Lung (tissue), 12 donors: ENCODE results near the gene SLC11A2. TPM values are rescaled to one million over a fixed set of nuclear protein-coding genes. Genes with fewer than 3 reads are reported as not detected.

ENCODE experiments used
- ATAC-seq: fragments of 200-7000 bp; cut with Tn5 transposase; one replicate; pipeline ENCODE4 v1.9.1; 2020; ENCODE audit warnings: moderate number of reproducible peaks; ENCODE audit not compliant: insufficient read depth, low FRiP score
- DNase-seq, 3 donors: peaks; one replicate each; pipeline ENCODE4 v3.0.0-alpha.2; 2013 to 2017
- H3K27ac ChIP-seq, 2 donors: one replicate each; pipeline ENCODE4 v1.5.1; 2013; ENCODE audit warnings: mild to moderate bottlenecking in 2 of 2, moderate library complexity in 2 of 2, control low read depth in 1 of 2, inconsistent platforms in 1 of 2, low read depth in 1 of 2, low read length in 1 of 2
- H3K27me3 ChIP-seq, 3 donors: one replicate each; pipeline ENCODE4 v1.5.1; 2013; ENCODE audit warnings: low read length in 2 of 3; ENCODE audit not compliant: control insufficient read depth in 3 of 3, insufficient read depth in 3 of 3
- H3K36me3 ChIP-seq, 4 donors: one replicate each; pipeline ENCODE4 v1.5.1; 2013; ENCODE audit warnings: low read length in 4 of 4, mild to moderate bottlenecking in 1 of 4, moderate library complexity in 1 of 4; ENCODE audit not compliant: control insufficient read depth in 4 of 4, insufficient read depth in 4 of 4
- H3K4me1 ChIP-seq, 5 donors: one replicate each; pipeline ENCODE4 v1.5.1; 2013; ENCODE audit warnings: low read length in 5 of 5, mild to moderate bottlenecking in 2 of 5, moderate library complexity in 1 of 5; ENCODE audit not compliant: control insufficient read depth in 5 of 5, insufficient read depth in 5 of 5
- H3K4me3 ChIP-seq: one replicate; pipeline ENCODE4 v1.5.1; 2013; ENCODE audit warnings: mild to moderate bottlenecking, control low read depth, moderate library complexity
- H3K9ac ChIP-seq, 2 donors: one replicate each; pipeline ENCODE4 v1.5.1; 2013; ENCODE audit warnings: low read length in 2 of 2, control low read depth in 1 of 2; ENCODE audit not compliant: insufficient read depth in 1 of 2
- H3K9me3 ChIP-seq, 4 donors: one replicate each; pipeline ENCODE4 v1.5.1; 2013; ENCODE audit warnings: low read length in 3 of 4, mild to moderate bottlenecking in 1 of 4, moderate library complexity in 1 of 4; ENCODE audit not compliant: control insufficient read depth in 4 of 4, insufficient read depth in 3 of 4
- WGBS, 2 donors: extraction: QIAGEN DNeasy Blood & Tissue Kit; methylation state at CpG; one replicate each; pipeline ENCODE4 v1.1.7; 2013; 5-methylcytosine and 5-hydroxymethylcytosine counted together
- polyA plus RNA-seq, 2 donors: library from polyadenylated mRNA; stranded (reverse); fragments of 200-250 nt; gene quantifications; one replicate each; pipeline ENCODE4 v1.2.1, GENCODE V29; 2013
- total RNA-seq, 2 donors: library from RNA; depleted of rRNA in 1 of 2; stranded (reverse); fragments of >200 nt in 1 of 2; gene quantifications; one replicate each; pipeline ENCODE4 v1.2.1, GENCODE V29; 2014 to 2021
- TF ChIP-seq, protein P1 (sequence below): IDR thresholded peaks from 2 replicates; pipeline ENCODE4 v1.5.1; 2012; ENCODE audit warnings: mild to moderate bottlenecking; ENCODE audit errors: control extremely low read depth, extremely low read depth
- donor health status: control.
- donor health status: control.
- donor health status: Bipolar disorder and iron deficiency.
- donor health status: healthy.
- donor health status: DM: yes; HTN: yes; CAD: no.

Gene SLC11A2
- total and polyA plus RNA-seq, 4 donors = 29.2 to 129 (median 90.6) TPM

GRCh38 chr12:51009056-51009440 is 17.1 kb downstream of the SLC11A2 start:
- no peaks in the 10 kb centered on the region for H3K9me3 ChIP-seq
- ATAC-seq = no peak
- no peaks in the 10 kb centered on the region for H3K27me3 ChIP-seq
- 29 to 48% methylated on average over 8 of the region's 8 CpGs for WGBS, 2 donors
- H3K4me3 ChIP-seq = no peak overlapping the region
- peak in 1 of 3 donors; percentile 28 for DNase-seq
- H3K27ac ChIP-seq = peak overlapping the region in 1 of 2 donors; percentile 53
- no peak overlapping the region for H3K9ac ChIP-seq
- peaks cover 0 to 19% (median 3%) of the 10 kb centered on the region in 5 donors for H3K4me1 ChIP-seq
- TF ChIP-seq, protein P1, sequence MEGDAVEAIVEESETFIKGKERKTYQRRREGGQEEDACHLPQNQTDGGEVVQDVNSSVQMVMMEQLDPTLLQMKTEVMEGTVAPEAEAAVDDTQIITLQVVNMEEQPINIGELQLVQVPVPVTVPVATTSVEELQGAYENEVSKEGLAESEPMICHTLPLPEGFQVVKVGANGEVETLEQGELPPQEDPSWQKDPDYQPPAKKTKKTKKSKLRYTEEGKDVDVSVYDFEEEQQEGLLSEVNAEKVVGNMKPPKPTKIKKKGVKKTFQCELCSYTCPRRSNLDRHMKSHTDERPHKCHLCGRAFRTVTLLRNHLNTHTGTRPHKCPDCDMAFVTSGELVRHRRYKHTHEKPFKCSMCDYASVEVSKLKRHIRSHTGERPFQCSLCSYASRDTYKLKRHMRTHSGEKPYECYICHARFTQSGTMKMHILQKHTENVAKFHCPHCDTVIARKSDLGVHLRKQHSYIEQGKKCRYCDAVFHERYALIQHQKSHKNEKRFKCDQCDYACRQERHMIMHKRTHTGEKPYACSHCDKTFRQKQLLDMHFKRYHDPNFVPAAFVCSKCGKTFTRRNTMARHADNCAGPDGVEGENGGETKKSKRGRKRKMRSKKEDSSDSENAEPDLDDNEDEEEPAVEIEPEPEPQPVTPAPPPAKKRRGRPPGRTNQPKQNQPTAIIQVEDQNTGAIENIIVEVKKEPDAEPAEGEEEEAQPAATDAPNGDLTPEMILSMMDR = no peak
- peaks cover 0 to 15% (median 10%) of the 10 kb centered on the region in 4 donors for H3K36me3 ChIP-seq

- Histone ChIP-seq H3K27ac (peak overlapping the region in 1 of 2 donors; percentile 53), H3K9me3 (no peaks in the 10 kb centered on the region), H3K36me3 (peaks cover 0 to 15% (median 10%) of the 10 kb centered on the region in 4 donors), H3K4me1 (peaks cover 0 to 19% (median 3%) of the 10 kb centered on the region in 5 donors), H3K9ac (no peak overlapping the region), H3K27me3 (no peaks in the 10 kb centered on the region), H3K4me3 (no peak overlapping the region)
- no peak for DNase-seq
- WGBS, 2 donors = 92 to 100% methylated on average over 1 of the region's 1 CpG
- TF ChIP-seq, protein P1 = no peak
- ATAC-seq = no peak
Observed at GRCh38 chr12:51008329-51009055, 17.7 kb downstream of the SLC11A2 start.

- DNase-seq = peak; percentile 21 to 67 (median 48)
- Histone ChIP-seq H3K4me3 (no peak overlapping the region), H3K4me1 (peaks cover 0 to 15% (median 0%) of the 10 kb centered on the region in 5 donors), H3K27ac (no peak overlapping the region), H3K27me3 (no peaks in the 10 kb centered on the region), H3K9me3 (no peaks in the 10 kb centered on the region), H3K9ac (no peak overlapping the region), H3K36me3 (peaks cover under 1 to 18% (median 14%) of the 10 kb centered on the region in 4 donors)
- 73 to 90% methylated on average over 3 of the region's 3 CpGs for WGBS, 2 donors
- TF ChIP-seq, protein P1 = no peak
- ATAC-seq = peak; percentile 35
Observed at GRCh38 chr12:51005671-51006070, 20.5 kb downstream of the SLC11A2 start.
